K562 (cell line): ENCODE data around the gene EIF4E2. TPM values are rescaled to one million over a fixed set of nuclear protein-coding genes. Genes with fewer than 3 reads are reported as not detected.

ENCODE experiments used
- ARID2 ChIP-seq: fragments of 450-650 bp; IDR thresholded peaks from 2 replicates; pipeline ENCODE4 v1.6.1; 2017; ENCODE audit warnings: antibody characterized with exemption, mild to moderate bottlenecking
- ATF4 ChIP-seq: fragments of 450-650 bp; formaldehyde crosslinking; IDR thresholded peaks from 2 replicates; pipeline ENCODE4 v1.4.0; 2022; ENCODE audit warnings: mild to moderate bottlenecking, moderate library complexity
- CBX1 ChIP-seq: sonication (generic); IDR thresholded peaks from 2 replicates; pipeline ENCODE4 v1.6.1; 2016; ENCODE audit warnings: antibody characterized with exemption, low read depth, mild to moderate bottlenecking
- CCNT2 ChIP-seq: IDR thresholded peaks from 2 replicates; pipeline ENCODE4 v1.6.1; 2011; ENCODE audit warnings: borderline replicate concordance, low read depth, mild to moderate bottlenecking, moderate library complexity, mixed read lengths, low read length; ENCODE audit not compliant: insufficient read length; ENCODE audit errors: extremely low read depth
- ELF2 ChIP-seq: fragments of 250-450 bp; sonication (Bioruptor Pico); IDR thresholded peaks from 2 replicates; pipeline ENCODE4 v1.5.0; 2021; ENCODE audit warnings: mild to moderate bottlenecking
- HDGF ChIP-seq: fragments of 450-650 bp; IDR thresholded peaks from 2 replicates; pipeline ENCODE4 v1.6.1; 2016
- KLF16 ChIP-seq: IDR thresholded peaks from 2 replicates; pipeline ENCODE4 v1.6.1; 2016; ENCODE audit warnings: antibody characterized with exemption
- MCM5 ChIP-seq: fragments of 450-650 bp; IDR thresholded peaks from 2 replicates; pipeline ENCODE4 v1.6.1; 2016; ENCODE audit warnings: low read depth
- MECOM ChIP-seq: fragments of 250-450 bp; sonication (Bioruptor Pico); IDR thresholded peaks from 2 replicates; pipeline ENCODE4 v1.8.0; 2022; ENCODE audit warnings: inconsistent platforms
- MNT ChIP-seq, 2 experiments: fragments of 450-650 bp; conservative IDR thresholded peaks; 2 replicates each; pipeline ENCODE4 v1.6.1; 2017; ENCODE audit warnings: mild to moderate bottlenecking in 2 of 2, moderate library complexity in 2 of 2
- MTF1 ChIP-seq: fragments of 250-450 bp; sonication (Bioruptor Pico); IDR thresholded peaks from 2 replicates; pipeline ENCODE4 v1.9.0; 2021; ENCODE audit warnings: moderate library complexity, mild to moderate bottlenecking, inconsistent platforms, borderline replicate concordance
- NCOA1 ChIP-seq: fragments of 450-650 bp; IDR thresholded peaks from 2 replicates; pipeline ENCODE4 v1.6.1; 2016; ENCODE audit warnings: low read depth
- NCOR1 ChIP-seq: fragments of 450-650 bp; IDR thresholded peaks from 2 replicates; pipeline ENCODE4 v1.6.1; 2016; ENCODE audit warnings: mild to moderate bottlenecking, moderate library complexity
- NELFE ChIP-seq: IDR thresholded peaks from 2 replicates; pipeline ENCODE4 v1.6.1; 2011; ENCODE audit warnings: mild to moderate bottlenecking; ENCODE audit not compliant: insufficient read depth, insufficient read length
- NFYB ChIP-seq: IDR thresholded peaks from 2 replicates; pipeline ENCODE4 v1.6.1; 2011; ENCODE audit warnings: mild to moderate bottlenecking, moderate library complexity; ENCODE audit not compliant: insufficient read length; ENCODE audit errors: extremely low read depth
- NRF1 ChIP-seq, 2 experiments: fragments of 450-650 bp; IDR thresholded peaks in 1 of 2; conservative IDR thresholded peaks in 1 of 2; 2 replicates each; pipeline ENCODE4 v1.6.1; 2014; ENCODE audit warnings: mild to moderate bottlenecking in 2 of 2
- PTRF ChIP-seq: fragments of 450-650 bp; IDR thresholded peaks from 2 replicates; pipeline ENCODE4 v1.6.1; 2016; ENCODE audit warnings: mild to moderate bottlenecking, missing genetic modification characterization, missing compliant biosample characterization
- RBM39 ChIP-seq: fragments of 200-400 bp; formaldehyde crosslinking; optimal IDR thresholded peaks from 2 replicates; pipeline ENCODE3; 2018; ENCODE audit warnings: low read depth, low read length
- RFX5 ChIP-seq: IDR thresholded peaks from 2 replicates; pipeline ENCODE4 v1.6.1; 2011; ENCODE audit warnings: low read depth, mild to moderate bottlenecking, improper control_type of control experiment, low read length
- SRSF7 ChIP-seq: fragments of 200-400 bp; formaldehyde crosslinking; optimal IDR thresholded peaks from 2 replicates; pipeline ENCODE3; 2017; ENCODE audit warnings: mild to moderate bottlenecking, low read depth, low read length
- STAG1 ChIP-seq: sonication (generic); formaldehyde crosslinking; IDR thresholded peaks from 2 replicates; pipeline ENCODE4 v1.5.0; 2020; ENCODE audit warnings: missing genetic modification reagents, borderline replicate concordance
- TAF1 ChIP-seq: IDR thresholded peaks from 2 replicates; pipeline ENCODE4 v1.6.1; 2011; ENCODE audit warnings: mild to moderate bottlenecking, low read length, moderate library complexity; ENCODE audit not compliant: insufficient read depth, control insufficient read depth, severe bottlenecking; ENCODE audit errors: extremely low read depth
- TCF7L2 ChIP-seq: fragments of 150-350 bp; IDR thresholded peaks from 2 replicates; pipeline ENCODE4 v1.6.1; 2016; ENCODE audit warnings: low read depth, mild to moderate bottlenecking, low read length, moderate library complexity
- ZFP30 ChIP-seq: fragments of 250-450 bp; sonication (Bioruptor Pico); IDR thresholded peaks from 2 replicates; pipeline ENCODE4 v1.8.0; 2022; ENCODE audit warnings: moderate library complexity, mild to moderate bottlenecking, inconsistent platforms, borderline replicate concordance
- ZNF212 ChIP-seq: fragments of 450-650 bp; formaldehyde crosslinking; IDR thresholded peaks from 2 replicates; pipeline ENCODE4 v1.4.0; 2020; ENCODE audit warnings: mild to moderate bottlenecking
- ZNF511 ChIP-seq: sonication (generic); formaldehyde crosslinking; IDR thresholded peaks from 2 replicates; pipeline ENCODE4 v1.8.0; 2022; ENCODE audit warnings: mild to moderate bottlenecking, missing genetic modification reagents
- ZNF561 ChIP-seq: fragments of 450-650 bp; formaldehyde crosslinking; conservative IDR thresholded peaks from 2 replicates; pipeline ENCODE4 v1.4.0; 2020; ENCODE audit warnings: mild to moderate bottlenecking, moderate library complexity
- polyA plus RNA-seq, 8 experiments: library from polyadenylated mRNA; depleted of rRNA in 4 of 8; stranded (reverse) in 5 of 8; unstranded in 3 of 8; fragments of >200 nt; fragmentation: Nextera tagmentation in 2 of 8; fragmentation: Illumina TruSeq in 1 of 8; extraction: Ambion mirVana in 2 of 8; extraction: Trizol in 1 of 8; gene quantifications; 2 replicates each; pipeline versions ENCODE4 v1.2.1 to v1.2.3, GENCODE V29; 2011 to 2014; ENCODE audit warnings: inconsistent platforms in 1 of 8, missing spikeins in 1 of 8
- total RNA-seq, 7 experiments: library from RNA; depleted of rRNA in 6 of 7; stranded (reverse); fragments of >200 nt in 6 of 7; fragmentation: Illumina TruSeq in 2 of 7; extraction: Trizol in 2 of 7; gene quantifications; 2 replicates each; pipeline versions ENCODE4 v1.2.1 to v1.2.3, GENCODE V29; 2011 to 2021; ENCODE audit warnings: low replicate concordance in 1 of 7

EIF4E2 gene
- total and polyA plus RNA-seq, 9 of the 15 experiments (the other 6 are each of a cell fraction or from before 2014, with no cell fraction given) = 33.9 to 169 (median 77.5) TPM

GRCh38 chr2:232550354-232551249 is at the start of gene EIF4E2, which contains the start of gene TIGD1 (continued):
- TF ChIP-seq MNT (conservative IDR thresholded peaks at IDR 0.05) = peak; percentile 73 to 88
- no peak for TF ChIP-seq ATF4 (CRISPR knock-in tag)
- no peak for TF ChIP-seq TCF7L2
- TF ChIP-seq NRF1 (conservative IDR thresholded peaks at IDR 0.05 in 1 of 2, IDR thresholded peaks at IDR 0.05 in 1 of 2) = peak; percentile 95 to 96
- peak; percentile 91 for TF ChIP-seq CCNT2
- TF ChIP-seq ZNF511 (CRISPR knock-in tag) = no peak
- no peak for TF ChIP-seq ZNF561 (CRISPR knock-in tag)
- TF ChIP-seq SRSF7 = no peak
- TF ChIP-seq TAF1 = peak; percentile 93
- no peak for TF ChIP-seq ZFP30 (CRISPR knock-in tag)
- peak; percentile 75 for TF ChIP-seq CBX1
- TF ChIP-seq HDGF = no peak
- TF ChIP-seq MCM5 = no peak
- TF ChIP-seq NCOA1 = peak; percentile 96
- no peak for TF ChIP-seq NFYB
- no peak for TF ChIP-seq ARID2
- no peak for TF ChIP-seq STAG1
- peak; percentile 13; the same call in 1 of the 2 replicates for TF ChIP-seq KLF16
- TF ChIP-seq NCOR1 = peak; percentile 29; the same call in 1 of the 2 replicates
- no peak for TF ChIP-seq RBM39
- TF ChIP-seq ELF2 = peak; percentile 77
- no peak for TF ChIP-seq MTF1 (CRISPR knock-in tag)
- no peak for TF ChIP-seq ZNF212 (CRISPR knock-in tag)
- TF ChIP-seq RFX5 = no peak
- TF ChIP-seq MECOM (CRISPR knock-in tag) = no peak
- TF ChIP-seq PTRF = no peak
- no peak for TF ChIP-seq NELFE
